Airway epithelial cell (primary cell): ENCODE data around the gene ART4. TPM values are rescaled to one million over a fixed set of nuclear protein-coding genes. Genes with fewer than 3 reads are reported as not detected.

Experiments
- total RNA-seq: library from RNA; depleted of rRNA; stranded (reverse); fragments of >200 nt; gene quantifications from 2 replicates; pipeline ENCODE4 v1.2.3, GENCODE V29; 2015

Gene ART4
- not detected in 2 replicates for total RNA-seq

GRCh38 chr12:14843425-14843887 is at the start of gene ART4:
Gene ART4, minus strand, starts transcription at chr12:14843526. Its CDS starts 413 bp downstream, at chr12:14843113.

GRCh38 chr12:14885718-14886221 is 42.4 kb upstream of the ART4 start, which contains the start of gene MGP:
Gene MGP, minus strand, starts transcription at chr12:14885854. Its CDS starts 63 bp downstream, at chr12:14885791.

GRCh38 chr12:14814014-14814413 is 29.3 kb downstream of the ART4 start, which contains the start of gene SMCO3:
Gene SMCO3, minus strand, starts transcription at chr12:14814182. Its CDS starts 7,502 bp downstream, at chr12:14806680.

DNA sequence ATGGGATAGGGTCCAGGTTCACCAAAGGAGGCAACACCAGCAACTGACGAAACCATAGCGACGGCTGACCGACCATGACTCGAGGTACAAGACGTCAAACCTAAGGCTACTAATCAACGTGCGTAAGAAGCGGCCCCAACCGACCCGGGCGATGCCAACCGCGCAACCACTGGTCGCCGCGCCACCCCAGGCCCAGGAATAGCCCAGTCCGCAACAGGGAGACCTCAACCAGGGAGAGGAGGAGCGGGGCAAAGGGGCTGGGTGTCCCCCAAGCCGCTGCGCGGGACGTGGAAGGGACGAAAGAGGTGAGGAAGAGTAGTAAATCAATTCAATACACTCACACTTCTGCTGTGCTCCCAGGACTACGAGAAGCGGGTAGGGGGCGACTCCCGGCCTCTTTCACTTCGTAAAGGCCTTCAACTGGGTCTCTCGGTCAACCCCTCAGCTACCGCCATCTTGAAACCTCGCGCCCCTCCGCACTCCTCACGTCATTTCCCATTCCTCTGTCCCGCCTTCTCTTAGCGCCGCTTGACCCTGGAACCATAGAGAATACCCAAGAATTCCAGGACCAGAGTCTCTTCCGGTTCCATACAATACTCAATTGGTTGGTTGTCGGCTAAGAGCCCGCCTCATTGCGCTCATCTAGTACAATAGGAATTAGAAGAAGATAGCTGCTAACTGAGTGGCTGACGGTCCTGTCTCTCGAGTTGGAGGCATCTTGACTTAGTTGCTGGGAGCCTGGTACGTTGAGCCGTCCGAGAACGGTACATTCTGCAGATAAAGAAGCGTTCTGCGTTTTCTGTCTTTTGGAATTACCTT is 40.1 kb downstream of the ART4 start, which contains the start of the genes C12orf60 and WBP11:
TSS of gene C12orf60 (plus strand) at position 660 of the 819 bp plus-strand sequence. CDS start 19,266 bp downstream, outside the sequence.
TSS of gene WBP11 (minus strand) at position 468 of the 819 bp plus-strand sequence. CDS start 2,095 bp downstream, outside the sequence.

Other genes starting within 250 kb of the ART4 start
- gene GUCY2C, start 146.9 kb downstream of the ART4 start, total RNA-seq, result not detected in 2 replicates
- gene WBP11, start 40.0 kb downstream of the ART4 start, total RNA-seq, result 17.1 and 24.7 TPM in 2 replicates
- gene C12orf60, start 39.9 kb downstream of the ART4 start, total RNA-seq, result 1.2 and 2.3 TPM in 2 replicates
- not detected in 2 replicates for gene SMCO3, start 29.3 kb downstream of the ART4 start, total RNA-seq
- gene MGP, start 42.3 kb upstream of the ART4 start, total RNA-seq, result 0.14 TPM in 1 of 2 replicates, not detected in the other
- 2.8 and 5.7 TPM in 2 replicates for gene ERP27, start 95.0 kb upstream of the ART4 start, total RNA-seq
- gene ARHGDIB, start 118.1 kb upstream of the ART4 start, total RNA-seq, result 33.1 and 39.9 TPM in 2 replicates
- not detected in 2 replicates for gene PDE6H, start 129.5 kb upstream of the ART4 start, total RNA-seq